IMR-90 (cell line): ENCODE results near the gene CETN3. TPM values are rescaled to one million over a fixed set of nuclear protein-coding genes. Genes with fewer than 3 reads are reported as not detected.

Source experiments
- ATAC-seq: fragments of 200-7000 bp; cut with Tn5 transposase; 2 replicates; pipeline ENCODE4 v1.9.1; 2020; ENCODE audit warnings: low read depth, mild to moderate bottlenecking, moderate library complexity
- BruUV-seq: library from RNA; stranded (reverse); fragments of 400-500 nt; replicated peaks from 2 replicates; lab custom pipeline; 2021; lab: Mats Ljungman, UMichigan
- CTCF ChIA-PET: fragments of 300-600 bp; formaldehyde crosslinking; extraction: SDS; loops from one replicate; lab custom pipeline; 2021; ENCODE audit warnings: antibody characterized with exemption; lab: Yijun Ruan, JAX
- POLR2A ChIA-PET: fragments of 300-600 bp; sonication (Branson Sonifier 250); formaldehyde crosslinking; loops from one replicate; lab custom pipeline; 2022; ENCODE audit warnings: antibody characterized with exemption; ENCODE audit not compliant: unreplicated experiment; lab: Charles Lee
- DNase-seq: peaks from one replicate; pipeline ENCODE4 v3.0.0; 2013
- H2AFZ ChIP-seq: replicated peaks from 2 replicates; pipeline ENCODE3; 2013; ENCODE audit warnings: low read length, mild to moderate bottlenecking; ENCODE audit not compliant: poor library complexity
- H2AK5ac ChIP-seq: 2 replicates; pipeline ENCODE4 v1.6.1; 2013; ENCODE audit warnings: low read depth, low read length, inconsistent platforms
- H2AK9ac ChIP-seq: replicated peaks from 2 replicates; pipeline ENCODE3; 2013; ENCODE audit warnings: mild to moderate bottlenecking, low read depth, low read length, moderate library complexity; ENCODE audit not compliant: poor library complexity
- H2BK120ac ChIP-seq: 2 replicates; pipeline ENCODE4 v1.6.1; 2013; ENCODE audit warnings: low read depth, low read length, inconsistent platforms
- H2BK15ac ChIP-seq: 3 replicates; pipeline ENCODE4 v1.6.1; 2013; ENCODE audit warnings: low read depth, low read length, inconsistent platforms
- H2BK20ac ChIP-seq: 2 replicates; pipeline ENCODE4 v1.6.1; 2013; ENCODE audit warnings: low read depth, mild to moderate bottlenecking, inconsistent platforms, low read length, moderate library complexity
- H2BK5ac ChIP-seq: 2 replicates; pipeline ENCODE4 v1.6.1; 2013; ENCODE audit warnings: mild to moderate bottlenecking, low read depth, low read length, inconsistent platforms; ENCODE audit not compliant: poor library complexity, severe bottlenecking
- H3K14ac ChIP-seq: replicated peaks from 2 replicates; pipeline ENCODE4 v1.6.1; 2013; ENCODE audit warnings: low read depth, low read length, inconsistent platforms
- H3K18ac ChIP-seq: 2 replicates; pipeline ENCODE4 v1.6.1; 2013; ENCODE audit warnings: low read depth, low read length, control low read depth
- H3K23ac ChIP-seq: 2 replicates; pipeline ENCODE4 v1.6.1; 2013; ENCODE audit warnings: low read depth, low read length, inconsistent platforms
- H3K27ac ChIP-seq: 2 replicates; pipeline ENCODE4 v1.5.1; 2013; ENCODE audit warnings: mild to moderate bottlenecking, control low read depth, low read length; ENCODE audit not compliant: insufficient read depth
- H3K27me3 ChIP-seq: 2 replicates; pipeline ENCODE4 v1.6.1; 2013; ENCODE audit warnings: low read length; ENCODE audit not compliant: control insufficient read depth, insufficient read depth
- H3K36me3 ChIP-seq: 2 replicates; pipeline ENCODE4 v1.6.1; 2013; ENCODE audit warnings: low read length, mixed read lengths; ENCODE audit not compliant: control insufficient read depth, insufficient read depth
- H3K4ac ChIP-seq: 2 replicates; pipeline ENCODE4 v1.6.1; 2013; ENCODE audit warnings: low read depth, low read length, inconsistent platforms
- H3K4me1 ChIP-seq: 2 replicates; pipeline ENCODE4 v1.6.1; 2013; ENCODE audit warnings: low read length, mixed read lengths; ENCODE audit not compliant: control insufficient read depth, insufficient read depth
- H3K4me2 ChIP-seq: 2 replicates; pipeline ENCODE4 v1.6.1; 2013; ENCODE audit warnings: low read depth, mild to moderate bottlenecking, control low read depth, low read length, moderate library complexity
- H3K4me3 ChIP-seq: 2 replicates; pipeline ENCODE4 v1.5.1; 2013; ENCODE audit warnings: low read depth, mild to moderate bottlenecking, control low read depth, low read length, moderate library complexity; ENCODE audit not compliant: insufficient read depth
- H3K56ac ChIP-seq: 2 replicates; pipeline ENCODE4 v1.6.1; 2013; ENCODE audit warnings: low read length, inconsistent platforms; ENCODE audit not compliant: insufficient read depth; ENCODE audit errors: extremely low read depth
- H3K79me1 ChIP-seq, 2 experiments: 2 replicates each; pipeline ENCODE4 v1.6.1; 2013; ENCODE audit warnings: low read length in 2 of 2, inconsistent platforms in 1 of 2, low read depth in 1 of 2
- H3K9ac ChIP-seq: 2 replicates; pipeline ENCODE4 v1.6.1; 2013; ENCODE audit warnings: low read depth, low read length, control low read depth
- H3K9me1 ChIP-seq: 2 replicates; pipeline ENCODE4 v1.6.1; 2013; ENCODE audit warnings: low read length, inconsistent platforms; ENCODE audit not compliant: insufficient read depth
- H3K9me3 ChIP-seq: 2 replicates; pipeline ENCODE4 v1.6.1; 2013; ENCODE audit warnings: low read length; ENCODE audit not compliant: control insufficient read depth, insufficient read depth
- H4K20me1 ChIP-seq: 2 replicates; pipeline ENCODE4 v1.6.1; 2013; ENCODE audit warnings: low read length, inconsistent platforms; ENCODE audit not compliant: insufficient read depth
- H4K5ac ChIP-seq: 2 replicates; pipeline ENCODE4 v1.6.1; 2013; ENCODE audit warnings: mild to moderate bottlenecking, low read depth, low read length, control low read depth
- H4K8ac ChIP-seq, 2 experiments: 2 replicates each; pipeline ENCODE4 v1.6.1; 2013; ENCODE audit warnings: low read depth in 2 of 2, low read length in 2 of 2, control low read depth in 1 of 2, inconsistent platforms in 1 of 2
- H4K91ac ChIP-seq: 2 replicates; pipeline ENCODE4 v1.6.1; 2013; ENCODE audit warnings: low read depth, low read length, inconsistent platforms; ENCODE audit not compliant: insufficient read depth
- MAFK ChIP-seq: IDR thresholded peaks from 2 replicates; pipeline ENCODE4 v1.6.1; 2012; ENCODE audit warnings: low read depth, low read length, improper control_type of control experiment
- MAZ ChIP-seq: IDR thresholded peaks from 2 replicates; pipeline ENCODE4 v1.6.1; 2012; ENCODE audit warnings: low read depth, mild to moderate bottlenecking, low read length, improper control_type of control experiment, moderate library complexity, borderline replicate concordance
- RAD21 ChIP-seq: IDR thresholded peaks from 2 replicates; pipeline ENCODE4 v1.6.1; 2012; ENCODE audit warnings: low read length, improper control_type of control experiment
- WGBS, 2 experiments: methylation state at CpG; one replicate each; pipeline versions ENCODE4 v1.1.5 to v1.1.7; 2013; ENCODE audit warnings: missing lambda C conversion rate in 2 of 2; ENCODE audit not compliant: insufficient read length in 1 of 2; ENCODE audit errors: extremely low coverage in 2 of 2; 5-methylcytosine and 5-hydroxymethylcytosine counted together
- dilution Hi-C: fragments of 300-500 bp; cut with HindIII; formaldehyde crosslinking; loops from one replicate; pipeline ENCODE4 v1.14.3; 2018; ENCODE audit warnings: low sequenced_read_pairs; ENCODE audit not compliant: unreplicated experiment
- in situ Hi-C: fragments of 300-500 bp; cut with MboI; formaldehyde crosslinking; loops from 3 replicates; pipeline ENCODE4 v1.14.3; 2019; ENCODE audit warnings: low sequenced_read_pairs, inconsistent platforms, mixed read lengths
- intact Hi-C: fragments of 100-400 bp; cut with micrococcal nuclease; formaldehyde crosslinking; loops from 2 replicates; pipeline ENCODE4 v1.10.0; 2022
- polyA plus RNA-seq, 3 experiments: library from polyadenylated mRNA; depleted of rRNA; stranded (reverse); fragments of >200 nt; gene quantifications; 2 replicates each; pipeline ENCODE4 v1.2.3, GENCODE V29; 2012; ENCODE audit warnings: low replicate concordance in 1 of 3
- total RNA-seq: library from RNA; depleted of rRNA; stranded (reverse); fragments of >200 nt; gene quantifications from 2 replicates; pipeline ENCODE4 v1.2.3, GENCODE V29; 2012

Gene CETN3
- total and polyA plus RNA-seq, 2 of the 4 experiments (the other 2 are of a cell fraction), result 1.1 to 6.5 TPM

- Histone ChIP-seq H2BK20ac (no peak overlapping the region), H2BK5ac (no peak overlapping the region), H3K56ac (no peak overlapping the region), H3K4me3 (no peak overlapping the region), H3K4ac (no peak overlapping the region), H3K9me3 (no peaks in the 10 kb centered on the region), H4K20me1 (no peaks in the 10 kb centered on the region), H3K9me1 (no peaks in the 10 kb centered on the region), H3K27me3 (no peaks in the 10 kb centered on the region), H3K14ac (no peak overlapping the region), H4K5ac (no peak overlapping the region), H4K91ac (no peak overlapping the region), H2BK15ac (no peak overlapping the region), H2AFZ (no peak overlapping the region), H3K79me1 (no peaks in the 10 kb centered on the region), H3K18ac (no peak overlapping the region), H3K4me2 (no peak overlapping the region), H3K4me1 (no peaks in the 10 kb centered on the region), H3K36me3 (no peaks in the 10 kb centered on the region), H3K9ac (no peak overlapping the region), H2AK5ac (no peak overlapping the region), H3K27ac (no peak overlapping the region), H2BK120ac (no peak overlapping the region), H4K8ac (no peak overlapping the region), H3K23ac (no peak overlapping the region), H2AK9ac (no peak overlapping the region)
- POLR2A ChIA-PET, result no interaction called here
- no TSS peak for BruUV-seq
- intact Hi-C loops (no loop called here), in situ Hi-C loops (no loop called here), dilution Hi-C loops (no loop called here)
- CTCF ChIA-PET, result no interaction called here
- DNase-seq, result no peak
- TF ChIP-seq RAD21 (no peak), MAFK (no peak), MAZ (no peak)
- no peak for ATAC-seq
- no CpG with 5 or more reads among the region's 3 CpGs for WGBS, 2 experiments
These were observed 56.3 kb downstream of the CETN3 start for GRCh38 chr5:90353254-90353653.
